DLD1 (cell line): ENCODE data around the gene AKR7A3.
"Not testable (repeated sequence)": the region's sequence is repeated elsewhere in the genome, so short reads cannot be mapped to it uniquely, and the experiment has no call there.

Source experiments
- in situ Hi-C: cut with HindIII; loops from 2 replicates; pipeline ENCODE4 v1.10.0; 2017; ENCODE audit warnings: low sequenced_read_pairs

AKR7A3 gene

DNA sequence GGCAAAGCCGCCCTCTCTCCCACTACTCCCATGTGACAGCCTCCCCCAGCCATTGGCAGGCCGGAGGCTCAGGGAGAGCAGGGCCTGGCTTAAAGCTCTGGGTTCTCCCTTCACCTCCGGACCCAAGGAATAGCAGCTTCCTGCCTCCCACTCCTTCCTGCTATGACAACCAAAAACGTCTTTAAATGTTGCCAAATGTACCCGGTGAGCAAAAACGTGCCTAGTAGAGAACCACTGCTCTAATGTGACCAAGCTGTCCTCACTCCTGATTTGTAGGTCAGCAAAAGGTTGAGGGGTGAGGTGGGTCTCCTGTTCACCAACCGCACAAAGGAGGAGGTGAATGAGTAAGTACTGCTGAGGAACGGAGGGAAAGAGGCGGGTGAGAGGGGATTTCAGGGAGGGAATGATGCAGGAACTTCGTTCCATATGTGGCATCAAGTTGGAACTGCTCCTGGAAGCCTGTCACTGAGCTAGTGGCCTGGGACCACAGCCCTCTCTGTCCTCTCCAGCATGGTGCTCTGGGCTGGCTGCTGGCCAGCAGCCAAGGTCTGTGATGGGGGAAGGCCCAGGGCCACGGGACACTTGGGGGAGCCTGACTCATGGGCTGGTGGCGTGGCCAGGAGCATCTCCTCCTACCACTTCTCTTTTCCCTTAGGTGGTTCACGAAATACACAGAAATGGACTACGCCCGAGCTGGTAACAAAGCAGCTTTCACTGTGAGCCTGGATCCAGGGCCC is 31.2 kb downstream of the AKR7A3 start:
- in situ Hi-C loops: no loop called here

DNA sequence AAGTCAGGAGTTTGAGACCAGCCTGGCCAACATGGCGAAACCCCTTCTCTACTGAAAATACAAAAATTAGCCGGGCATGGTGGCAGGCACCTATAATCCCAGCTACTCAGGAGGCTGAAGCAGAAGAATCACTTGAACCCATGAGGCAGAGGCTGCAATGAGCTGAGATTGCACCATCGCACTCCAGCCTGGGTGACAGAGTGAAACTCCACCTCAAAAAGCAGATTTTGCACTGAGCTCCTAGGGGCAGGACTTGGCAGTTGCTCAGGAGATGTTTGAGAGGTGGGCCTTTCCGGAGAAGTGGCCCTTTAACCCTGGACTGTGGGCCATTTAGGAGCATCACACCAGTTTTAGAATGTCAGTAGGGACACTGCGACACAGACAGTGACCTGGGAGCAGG is 32.3 kb downstream of the AKR7A3 start:
- in situ Hi-C loops: not testable (repeated sequence)

DNA sequence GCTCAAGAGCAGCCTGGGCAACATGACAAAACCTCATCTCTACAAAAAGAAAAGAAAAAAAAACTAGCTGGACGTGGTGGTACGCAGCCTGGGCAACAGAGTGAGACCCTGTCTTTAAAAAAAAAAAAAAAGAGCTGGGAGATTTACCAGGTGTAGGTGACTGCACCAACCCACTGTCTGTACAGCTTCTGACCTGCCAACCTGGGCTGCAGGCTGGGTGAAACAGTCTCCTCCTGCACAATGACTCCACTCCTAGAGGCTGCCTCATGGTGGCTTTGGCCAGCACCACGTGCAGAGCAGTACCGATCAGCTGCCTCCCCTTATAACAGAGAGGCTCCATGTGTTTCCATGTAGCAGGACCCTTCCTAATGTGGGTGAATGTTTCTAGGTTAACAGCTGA is 33.3 kb downstream of the AKR7A3 start:
- in situ Hi-C loops: no loop called here

DNA sequence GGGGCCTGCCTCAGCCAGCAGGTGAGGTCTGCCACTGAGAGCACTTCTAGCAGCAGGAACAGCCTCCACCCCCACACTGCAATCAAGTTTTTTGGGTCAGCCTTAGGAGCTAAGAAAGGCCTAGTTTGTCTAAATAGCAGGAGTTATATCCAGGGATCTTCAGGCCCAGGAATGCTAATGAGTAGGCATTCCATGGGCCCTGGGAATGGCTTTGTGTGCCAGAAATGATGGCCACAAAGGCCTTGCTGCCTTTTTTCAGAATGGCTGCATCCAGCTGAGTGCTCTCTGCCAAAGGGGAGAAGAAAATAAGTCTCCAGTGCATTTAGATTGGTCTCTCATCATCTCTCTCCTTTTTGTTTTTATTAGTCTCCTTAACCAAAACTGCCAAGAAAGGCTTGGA is 34.2 kb downstream of the AKR7A3 start:
- in situ Hi-C loops: no loop called here

DNA sequence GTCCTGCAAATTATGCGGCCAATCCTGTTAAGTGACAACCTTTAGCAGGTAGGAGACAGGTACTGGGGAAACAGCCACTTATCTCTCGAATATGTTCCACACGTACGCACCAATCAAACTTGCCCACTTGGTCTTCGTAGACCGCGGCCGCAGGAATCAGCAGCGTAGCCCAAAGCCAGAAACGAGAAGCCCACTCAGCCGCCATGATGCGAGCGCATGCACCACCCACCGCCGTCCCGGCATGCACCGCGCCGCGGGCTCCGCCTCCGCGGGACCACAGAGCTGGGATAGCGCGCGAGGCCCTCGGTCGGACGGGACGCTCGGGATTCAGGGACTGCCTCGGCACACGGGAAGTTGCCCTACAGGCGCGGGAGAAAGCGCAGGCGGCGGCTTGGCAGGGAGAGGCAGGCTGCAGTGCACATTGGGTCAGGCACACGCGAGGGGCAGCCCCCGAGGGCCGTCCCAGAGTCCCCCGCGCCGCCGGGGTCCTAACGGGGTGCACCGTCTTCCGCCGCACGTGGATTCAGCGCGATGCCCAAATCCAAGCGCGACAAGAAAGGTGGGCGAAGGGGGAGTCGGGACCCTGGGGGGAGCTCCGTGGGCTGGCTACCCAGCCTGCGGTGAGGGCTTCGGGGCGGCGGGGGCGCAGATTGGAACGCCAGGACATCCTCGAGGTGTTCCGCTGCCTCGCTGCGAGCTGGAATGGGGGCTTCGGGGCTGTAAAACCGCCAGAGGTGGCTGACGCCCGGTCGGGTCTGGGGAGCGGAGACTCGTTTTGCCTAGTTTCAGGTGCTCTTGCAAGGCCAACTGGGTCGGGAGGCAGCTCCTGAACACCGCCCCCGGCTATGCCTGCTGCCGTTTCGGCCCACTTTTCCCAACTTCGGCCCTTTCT is 37.0 kb downstream of the AKR7A3 start, which contains the start of the genes EMC1 and MRTO4:
TSS of gene EMC1 (minus strand) at position 220 of the 892 bp plus-strand sequence. CDS start at position 205, 15 bp downstream.
TSS of gene MRTO4 (plus strand) at position 501 of the 892 bp plus-strand sequence. CDS start at position 532, 31 bp downstream.
- in situ Hi-C loops: no loop called here

DNA sequence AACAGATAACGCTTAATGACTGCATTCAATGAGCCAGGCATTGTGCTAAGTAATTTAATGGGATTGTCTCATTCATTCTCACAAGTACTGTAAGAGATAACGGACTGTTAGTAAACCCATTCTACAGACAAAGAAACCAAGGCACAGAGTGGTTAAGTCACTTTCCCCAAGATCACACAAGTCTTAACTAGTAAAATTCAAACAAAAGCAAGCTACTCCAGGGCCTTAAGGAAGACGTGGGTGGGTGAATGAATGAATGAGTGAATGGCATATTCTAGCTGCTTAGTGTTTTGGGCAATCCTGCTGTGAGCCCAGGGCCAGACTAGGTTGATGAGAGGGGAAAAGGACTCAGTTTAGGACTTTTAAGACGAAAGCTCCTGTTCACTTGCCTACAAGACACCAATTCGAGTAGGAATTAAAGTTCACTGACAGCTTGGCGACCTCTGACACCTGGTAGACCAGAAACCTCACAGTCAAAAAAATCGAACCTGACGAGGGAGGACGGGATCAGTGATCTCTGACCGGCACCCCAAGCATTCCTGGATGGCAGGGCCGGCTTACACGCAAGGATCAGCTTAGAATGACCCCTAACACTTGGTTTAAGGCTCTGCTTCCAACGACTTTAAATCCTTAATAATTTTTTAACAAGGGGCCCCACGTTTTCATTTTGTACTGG is 37.8 kb downstream of the AKR7A3 start:
- in situ Hi-C loops: no loop called here

DNA sequence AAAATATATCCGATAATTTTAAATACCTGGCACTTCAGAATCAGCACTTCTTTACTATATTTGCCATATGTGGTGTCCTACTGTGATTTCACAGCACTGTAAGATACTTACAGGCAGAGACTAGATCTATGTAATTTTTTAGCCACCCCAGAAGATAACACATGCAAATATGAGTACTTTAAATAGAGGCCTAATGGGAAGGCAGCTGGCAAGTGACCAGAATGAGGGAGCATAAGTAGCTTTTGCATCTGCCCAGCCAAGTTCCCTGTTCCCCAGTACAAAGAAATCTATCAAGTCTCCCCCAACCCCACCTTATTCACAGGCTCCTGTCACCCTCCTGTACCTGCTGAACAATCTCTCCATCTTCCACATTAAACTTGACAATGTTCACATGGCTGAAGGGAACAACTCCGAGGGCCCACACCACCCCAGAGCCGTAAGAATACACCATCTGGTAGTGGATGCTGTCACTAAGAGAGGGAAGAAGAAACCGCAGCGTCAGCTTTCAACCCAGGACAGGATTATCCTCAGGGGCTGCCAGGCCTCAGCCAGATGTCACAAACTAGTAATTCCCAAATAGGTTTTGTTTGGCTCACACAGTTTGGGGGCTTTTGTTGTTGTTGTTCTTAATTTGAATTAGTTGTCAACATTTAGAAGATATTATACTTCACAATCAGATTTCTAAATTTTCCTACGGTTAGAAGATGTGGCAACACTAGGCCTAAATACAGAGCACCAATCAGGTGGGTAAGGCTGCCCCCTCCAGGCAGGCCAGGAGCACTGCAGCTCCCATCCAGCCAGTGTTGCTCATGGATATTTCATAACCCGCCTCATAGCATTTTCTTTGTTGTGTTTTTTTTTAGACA is 47.7 kb downstream of the AKR7A3 start:
- in situ Hi-C loops: no loop called here

DNA sequence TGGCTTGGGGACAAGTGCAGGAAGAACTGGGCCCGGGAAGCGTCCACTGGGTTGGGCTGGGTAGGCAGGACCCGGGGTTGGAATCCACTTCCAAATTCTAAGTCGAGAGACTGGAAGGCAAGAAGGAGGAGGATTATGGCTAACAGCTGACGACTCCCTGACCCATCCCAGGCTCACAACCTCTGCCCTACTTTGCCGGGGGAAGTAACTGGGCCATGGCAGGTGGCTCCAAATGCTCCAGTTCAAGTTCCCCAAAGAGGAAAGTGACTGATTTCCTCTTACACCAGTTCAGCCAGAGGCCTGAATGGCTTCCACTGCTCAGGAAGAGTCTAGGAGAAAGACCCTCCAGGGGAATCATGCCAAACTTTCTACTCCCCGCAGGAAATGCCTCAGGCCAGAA is 48.7 kb downstream of the AKR7A3 start:
- in situ Hi-C loops: no loop called here

DNA sequence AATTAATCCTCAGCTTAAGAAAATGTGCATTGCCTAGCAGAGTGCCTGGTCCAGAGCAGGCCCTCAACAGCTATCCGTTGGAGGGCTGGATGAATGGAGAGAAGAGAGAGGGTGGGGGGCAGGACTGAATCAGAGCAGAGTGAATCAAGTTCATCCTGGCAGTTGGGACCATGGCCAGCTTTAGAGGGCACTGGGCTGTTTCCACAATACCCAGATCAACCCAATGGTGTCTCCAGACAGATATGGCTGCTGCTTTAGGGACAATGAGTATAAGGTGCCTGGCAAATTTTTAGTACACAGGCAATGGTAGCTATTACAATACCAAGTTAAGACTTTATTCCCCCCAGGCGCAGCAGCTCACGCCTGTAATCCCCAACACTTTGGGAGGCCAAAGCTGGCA is 54.3 kb downstream of the AKR7A3 start:
- in situ Hi-C loops: no loop called here
